Colonic mucosa (tissue), 4 donors: ENCODE data around the gene ARHGAP15. TPM values are rescaled to one million over a fixed set of nuclear protein-coding genes. Genes with fewer than 3 reads are reported as not detected.

Experiments used
- DNase-seq: peaks from one replicate; pipeline ENCODE4 v3.0.0-alpha.2; 2020
- H3K27ac ChIP-seq: fragments of 200-600 bp; one replicate; pipeline ENCODE4 v1.8.0; 2021
- H3K27me3 ChIP-seq: fragments of 200-600 bp; one replicate; pipeline ENCODE4 v1.8.0; 2021
- H3K36me3 ChIP-seq: fragments of 200-600 bp; one replicate; pipeline ENCODE4 v1.8.0; 2021
- H3K4me1 ChIP-seq: fragments of 200-600 bp; one replicate; pipeline ENCODE4 v1.8.0; 2021; ENCODE audit warnings: mild to moderate bottlenecking
- H3K4me3 ChIP-seq: fragments of 200-600 bp; one replicate; pipeline ENCODE4 v1.8.0; 2021
- H3K9ac ChIP-seq, 2 donors: one replicate each; pipeline ENCODE4 v1.7.0; 2013; ENCODE audit warnings: control low read depth in 2 of 2, low read depth in 2 of 2, low read length in 2 of 2
- H3K9me3 ChIP-seq: fragments of 200-600 bp; one replicate; pipeline ENCODE4 v1.8.0; 2021
- CTCF ChIP-seq: fragments of 200-600 bp; IDR thresholded peaks from one replicate; pipeline ENCODE4 v1.8.0; 2022; ENCODE audit warnings: antibody characterized with exemption, mild to moderate bottlenecking
- intact Hi-C: fragments of 100-400 bp; cut with DNase I; formaldehyde crosslinking; loops from one replicate; pipeline ENCODE4 v1.14.1; 2022
- total RNA-seq, 2 donors: library from RNA; stranded (reverse); fragmentation: NEBNext Ultra II Directional in 1 of 2; extraction: Animal tissue kit (Norgen Biotek cat#: 25700) in 1 of 2; gene quantifications; one replicate each; pipeline ENCODE4 v1.2.1, GENCODE V29; 2021
- donor health status: healthy.
- donor health status: DM: no; HTN: no; CAD: no.
- donor health status: DM: no; HTN: no; CAD: no.

The ARHGAP15 gene
- total RNA-seq: 1 to 10 TPM; 1.6 to 3.7 TPM

GRCh38 chr2:143128681-143129580 is at the start of gene ARHGAP15:
Gene ARHGAP15 (plus strand): TSS chr2:143129419.
- no peak within 1 kb of the TSS for H3K4me3 ChIP-seq
- peak within 1 kb of the TSS; percentile 52 for H3K27ac ChIP-seq
- DNase-seq: peak; percentile 32
- H3K36me3 ChIP-seq: no peaks in the 10 kb centered on the region
- H3K4me1 ChIP-seq: no peaks in the 10 kb centered on the region
- TF ChIP-seq CTCF: no peak
- intact Hi-C loops: no loop called here
- no peak within 1 kb of the TSS for H3K9ac ChIP-seq
- no peaks in the 10 kb centered on the region for H3K9me3 ChIP-seq
- no peaks in the 10 kb centered on the region for H3K27me3 ChIP-seq

GRCh38 chr2:143081616-143082015 is 47.6 kb upstream of the ARHGAP15 start:
- no peak overlapping the region for H3K4me3 ChIP-seq
- no peak for TF ChIP-seq CTCF
- H3K9ac ChIP-seq: no peak overlapping the region
- no peak for DNase-seq
- intact Hi-C loops: no loop called here
- H3K27me3 ChIP-seq: no peaks in the 10 kb centered on the region
- no peaks in the 10 kb centered on the region for H3K36me3 ChIP-seq
- no peak overlapping the region for H3K27ac ChIP-seq
- no peaks in the 10 kb centered on the region for H3K4me1 ChIP-seq
- H3K9me3 ChIP-seq: no peaks in the 10 kb centered on the region

- DNase-seq: no peak
- H3K27me3 ChIP-seq: no peaks in the 10 kb centered on the region
- H3K27ac ChIP-seq: no peak overlapping the region
- no peaks in the 10 kb centered on the region for H3K4me1 ChIP-seq
- TF ChIP-seq CTCF: no peak
- no peak overlapping the region for H3K4me3 ChIP-seq
- H3K36me3 ChIP-seq: no peaks in the 10 kb centered on the region
- H3K9me3 ChIP-seq: no peaks in the 10 kb centered on the region
- intact Hi-C loops: no loop called here
- no peak overlapping the region for H3K9ac ChIP-seq
Measured at GRCh38 chr2:143083636-143084035, 45.6 kb upstream of the ARHGAP15 start.

- H3K4me3 ChIP-seq: no peak overlapping the region
- H3K27me3 ChIP-seq: no peaks in the 10 kb centered on the region
- intact Hi-C loops: no loop called here
- no peak overlapping the region for H3K9ac ChIP-seq
- H3K9me3 ChIP-seq: no peaks in the 10 kb centered on the region
- TF ChIP-seq CTCF: no peak
- DNase-seq: no peak
- H3K4me1 ChIP-seq: no peaks in the 10 kb centered on the region
- H3K27ac ChIP-seq: no peak overlapping the region
- no peaks in the 10 kb centered on the region for H3K36me3 ChIP-seq
Measured at GRCh38 chr2:143084462-143084861, 44.8 kb upstream of the ARHGAP15 start.

GRCh38 chr2:143085125-143085784 is 44.0 kb upstream of the ARHGAP15 start:
- no peaks in the 10 kb centered on the region for H3K36me3 ChIP-seq
- no peak for TF ChIP-seq CTCF
- no peak overlapping the region for H3K4me3 ChIP-seq
- H3K4me1 ChIP-seq: no peaks in the 10 kb centered on the region
- no peaks in the 10 kb centered on the region for H3K9me3 ChIP-seq
- DNase-seq: no peak
- intact Hi-C loops: no loop called here
- H3K9ac ChIP-seq: no peak overlapping the region
- no peaks in the 10 kb centered on the region for H3K27me3 ChIP-seq
- no peak overlapping the region for H3K27ac ChIP-seq
